HepG2 (cell line): Measurements from ENCODE around the gene C11orf21. TPM values are rescaled to one million over a fixed set of nuclear protein-coding genes. Genes with fewer than 3 reads are reported as not detected.

Source experiments
- ATAC-seq: fragments of 200-7000 bp; cut with Tn5 transposase; 3 replicates; pipeline ENCODE4 v1.9.1; 2020; ENCODE audit warnings: mild to moderate bottlenecking, moderate library complexity
- BruUV-seq: library from RNA; stranded (reverse); fragments of 400-500 nt; replicated peaks from 2 replicates; lab custom pipeline; 2021; lab: Mats Ljungman, UMichigan
- CTCF ChIA-PET: fragments of 300-600 bp; formaldehyde crosslinking; extraction: SDS; loops from one replicate; lab custom pipeline; 2021; ENCODE audit warnings: low total read pairs, inconsistent platforms, low intra/inter-chr PET ratio; lab: Yijun Ruan, JAX
- POLR2A ChIA-PET: fragments of 350-600 bp; sonication (Branson Sonifier 250); formaldehyde crosslinking; loops from one replicate; lab custom pipeline; 2020; ENCODE audit warnings: antibody characterized with exemption, inconsistent platforms; lab: Yijun Ruan, JAX
- DNase-seq: peaks from one replicate; pipeline ENCODE4 v3.0.0-alpha.2; 2015; ENCODE audit warnings: low spot score
- FAIRE-seq: peaks from 3 replicates; lab custom pipeline; 2011; peaks lifted over from hg19 to GRCh38; lab: Jason Lieb, UNC
- H2AFZ ChIP-seq: one replicate; pipeline ENCODE4 v1.6.1; 2011; ENCODE audit warnings: low read length, inconsistent platforms
- H3K27ac ChIP-seq: fragments of 300-600 bp; 3 replicates; pipeline ENCODE4 v1.8.0; 2011; ENCODE audit warnings: mixed run types, mild to moderate bottlenecking, mixed read lengths, low read length, inconsistent platforms; ENCODE audit not compliant: insufficient read depth; ENCODE audit errors: extremely low read length
- H3K27me3 ChIP-seq, 2 experiments: fragments of 200-600 bp in 1 of 2; 2 replicates in 1 of 2; 3 replicates in 1 of 2; pipeline versions ENCODE4 v1.6.0 to v1.8.0; 2011; ENCODE audit warnings: low read length in 2 of 2, mild to moderate bottlenecking in 2 of 2, moderate library complexity in 2 of 2, inconsistent platforms in 1 of 2; ENCODE audit not compliant: insufficient read depth in 2 of 2, control insufficient read depth in 1 of 2
- H3K36me3 ChIP-seq, 2 experiments: fragments of 200-600 bp in 1 of 2; replicated peaks in 1 of 2; 2 replicates in 1 of 2; 3 replicates in 1 of 2; pipeline versions ENCODE4 v1.5.1 to v1.8.0; 2011; ENCODE audit warnings: low read length in 2 of 2, inconsistent platforms in 1 of 2; ENCODE audit not compliant: insufficient read depth in 2 of 2, control insufficient read depth in 1 of 2
- H3K4me1 ChIP-seq: 2 replicates; pipeline ENCODE4 v1.5.1; 2012; ENCODE audit warnings: low read length, inconsistent platforms; ENCODE audit not compliant: insufficient read depth
- H3K4me2 ChIP-seq: 2 replicates; pipeline ENCODE4 v1.6.0; 2011; ENCODE audit warnings: low read depth, low read length, inconsistent platforms
- H3K4me3 ChIP-seq, 3 experiments: fragments of 200-600 bp in 1 of 3; sonication (generic), shearing (Covaris generic) in 1 of 3; replicated peaks in 1 of 3; 2 replicates each; pipeline ENCODE4 v1.5.1; 2011 to 2016; ENCODE audit warnings: low read length in 3 of 3, inconsistent platforms in 2 of 3, low read depth in 2 of 3, mild to moderate bottlenecking in 2 of 3, control low read depth in 1 of 3, mixed read lengths in 1 of 3; ENCODE audit not compliant: insufficient read depth in 1 of 3
- H3K79me2 ChIP-seq: one replicate; pipeline ENCODE4 v1.6.1; 2011; ENCODE audit warnings: low read length, inconsistent platforms; ENCODE audit not compliant: insufficient read depth
- H3K9ac ChIP-seq: 2 replicates; pipeline ENCODE4 v1.6.0; 2011; ENCODE audit warnings: mild to moderate bottlenecking, low read depth, low read length, inconsistent platforms; ENCODE audit not compliant: insufficient read depth
- H3K9me3 ChIP-seq: 2 replicates; pipeline ENCODE4 v1.5.1; 2012; ENCODE audit warnings: mild to moderate bottlenecking, low read length
- H4K20me1 ChIP-seq: 2 replicates; pipeline ENCODE4 v1.6.0; 2011; ENCODE audit warnings: inconsistent platforms, mild to moderate bottlenecking, low read length, moderate library complexity; ENCODE audit not compliant: insufficient read depth
- FOXP1 ChIP-seq, 2 experiments: fragments of 450-650 bp in 1 of 2; IDR thresholded peaks; 2 replicates each; pipeline ENCODE4 v1.6.1; 2017 to 2018; ENCODE audit warnings: antibody characterized with exemption in 1 of 2
- SAP130 ChIP-seq: IDR thresholded peaks from 2 replicates; pipeline ENCODE4 v1.6.1; 2016; ENCODE audit warnings: low read depth
- SIN3A ChIP-seq: IDR thresholded peaks from 2 replicates; pipeline ENCODE4 v1.6.1; 2011; ENCODE audit warnings: low read depth, mild to moderate bottlenecking, control low read depth, low read length, borderline replicate concordance
- SMAD3 ChIP-seq: sonication (generic); formaldehyde crosslinking; IDR thresholded peaks from 2 replicates; pipeline ENCODE4 v1.4.0; 2020; ENCODE audit warnings: missing genetic modification reagents
- U2AF2 ChIP-seq: fragments of 200-400 bp; formaldehyde crosslinking; IDR thresholded peaks from 2 replicates; pipeline ENCODE4 v1.6.1; 2017; ENCODE audit warnings: low read depth, mild to moderate bottlenecking, low read length
- ZFP36L1 ChIP-seq: sonication (generic); formaldehyde crosslinking; IDR thresholded peaks from 2 replicates; pipeline ENCODE4 v1.8.0; 2022; ENCODE audit warnings: mild to moderate bottlenecking, missing genetic modification reagents, moderate library complexity
- ZFY ChIP-seq: sonication (generic); formaldehyde crosslinking; IDR thresholded peaks from 2 replicates; pipeline ENCODE4 v1.4.0; 2020; ENCODE audit warnings: missing genetic modification reagents
- ZNF263 ChIP-seq: sonication (generic); formaldehyde crosslinking; IDR thresholded peaks from 2 replicates; pipeline ENCODE4 v1.4.0; 2020; ENCODE audit warnings: missing genetic modification reagents
- ZNF570 ChIP-seq: sonication (generic); formaldehyde crosslinking; IDR thresholded peaks from 2 replicates; pipeline ENCODE4 v1.4.0; 2020; ENCODE audit warnings: mild to moderate bottlenecking, missing genetic modification reagents, borderline replicate concordance
- ZNF614 ChIP-seq: IDR thresholded peaks from 2 replicates; pipeline ENCODE4 v1.6.1; 2018; ENCODE audit warnings: missing biosample characterization, missing genetic modification reagents, inconsistent platforms, borderline replicate concordance
- ZNF773 ChIP-seq: sonication (generic); formaldehyde crosslinking; IDR thresholded peaks from 2 replicates; pipeline ENCODE4 v1.4.0; 2020; ENCODE audit warnings: missing genetic modification reagents, borderline replicate concordance
- WGBS: methylation state at CpG from one replicate; pipeline ENCODE4 v1.1.6; 2017; ENCODE audit warnings: low lambda C conversion rate; 5-methylcytosine and 5-hydroxymethylcytosine counted together
- in situ Hi-C: cut with HindIII; loops from 2 replicates; pipeline ENCODE4 v1.10.0; 2017; ENCODE audit warnings: low pct_unique_long_range_greater_than_20kb; ENCODE audit not compliant: extremely low pct_ligation_motif_present
- intact Hi-C: fragments of 100-400 bp; cut with micrococcal nuclease; formaldehyde crosslinking; loops from one replicate; pipeline ENCODE4 v1.10.0; 2022; ENCODE audit not compliant: unreplicated experiment
- polyA plus RNA-seq, 8 experiments: library from polyadenylated mRNA; depleted of rRNA in 3 of 8; stranded (reverse) in 7 of 8; unstranded in 1 of 8; fragments of >200 nt; fragmentation: Illumina TruSeq in 4 of 8; extraction: Trizol in 4 of 8; gene quantifications; 2 replicates each; pipeline versions ENCODE4 v1.2.1 to v1.2.3, GENCODE V29; 2011 to 2016; ENCODE audit warnings: low read depth in 4 of 8, missing spikeins in 1 of 8, mixed read lengths in 1 of 8; ENCODE audit not compliant: insufficient read depth in 1 of 8
- total RNA-seq, 5 experiments: library from RNA; depleted of rRNA; stranded (reverse); fragments of >200 nt; fragmentation: Illumina TruSeq; extraction: Trizol; gene quantifications; 2 replicates each; pipeline ENCODE4 v1.2.3, GENCODE V29; 2016; ENCODE audit warnings: low read depth in 1 of 5
- TF ChIP-seq, protein P1 (sequence below): sonication (generic); formaldehyde crosslinking; IDR thresholded peaks from 2 replicates; pipeline ENCODE4 v1.5.0; 2020; ENCODE audit warnings: missing genetic modification reagents
- TF ChIP-seq, protein P2 (sequence below): sonication (generic); formaldehyde crosslinking; IDR thresholded peaks from 2 replicates; pipeline ENCODE4 v1.9.0; 2021; ENCODE audit warnings: mild to moderate bottlenecking, missing genetic modification reagents
- TF ChIP-seq, protein P3 (sequence below): sonication (generic); IDR thresholded peaks from 2 replicates; pipeline ENCODE4 v1.6.1; 2016; ENCODE audit warnings: low read depth, borderline replicate concordance

Gene C11orf21
- total and polyA plus RNA-seq, 2 of the 13 experiments (the other 11 are each of a cell fraction or from before 2014, with no cell fraction given), result 0.08 TPM; not detected in 1

DNA sequence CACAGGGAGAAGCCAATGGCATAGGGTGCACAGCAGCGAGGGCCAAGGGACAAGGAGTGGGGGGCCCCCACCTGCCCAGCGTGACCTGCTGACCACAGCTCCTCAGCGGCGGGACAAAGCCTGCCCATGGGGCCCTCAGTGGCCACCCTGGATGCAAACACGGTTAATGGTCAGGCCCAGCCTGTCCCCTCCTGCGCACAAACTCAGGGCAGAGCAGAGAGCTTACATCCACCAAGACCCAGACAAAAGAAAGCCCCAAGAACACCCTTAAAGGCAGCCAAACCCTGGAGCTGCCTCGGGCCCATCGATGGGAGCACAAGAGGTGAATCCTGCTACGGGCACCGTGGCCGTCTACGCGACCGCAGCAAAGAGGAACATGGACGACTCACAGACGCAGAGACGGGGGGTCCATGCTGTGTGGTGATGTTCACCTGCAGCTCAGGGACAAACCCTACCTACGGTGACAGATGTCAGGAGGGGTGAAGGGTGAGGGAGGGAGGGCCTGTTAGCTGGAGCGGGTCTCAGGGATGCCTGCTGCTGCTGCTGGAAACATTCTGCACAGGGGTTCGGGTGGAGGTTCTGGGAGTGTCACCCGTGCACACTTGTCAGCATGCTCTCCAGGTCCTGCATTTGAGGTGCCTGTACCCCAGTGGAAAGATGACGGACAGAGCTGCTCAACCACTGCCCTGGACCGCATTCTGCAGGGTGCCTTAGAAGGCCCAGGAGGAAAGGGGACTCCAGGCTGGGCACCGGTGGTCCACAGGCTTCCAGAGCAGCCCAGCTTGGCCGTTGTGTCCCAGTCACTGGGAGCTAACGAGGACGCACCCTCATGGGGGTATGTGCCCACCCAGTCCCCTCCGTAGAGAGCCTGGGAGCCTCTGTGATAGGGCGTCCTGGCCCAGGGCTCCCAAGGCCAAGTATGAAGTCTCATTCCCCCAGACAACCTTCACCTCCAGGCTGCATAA is 42.9 kb downstream of the C11orf21 start:
- no peaks in the 10 kb centered on the region for H4K20me1 ChIP-seq
- H3K27ac ChIP-seq, result no peak overlapping the region
- ATAC-seq (no peak), DNase-seq (no peak), FAIRE-seq (no peak)
- in situ Hi-C loops, result no loop called here
- POLR2A ChIA-PET, result no interaction called here
- CTCF ChIA-PET, result no interaction called here
- H3K9me3 ChIP-seq, result no peaks in the 10 kb centered on the region
- WGBS, result 56% methylated on average over 16 of the region's 29 CpGs
- intact Hi-C loops, result no loop called here
- H3K79me2 ChIP-seq, result no peaks in the 10 kb centered on the region
- BruUV-seq, result no TSS peak
- H3K27me3 ChIP-seq, result peaks cover 8 to 70% of the 10 kb centered on the region in 2 experiments
- H3K4me3 ChIP-seq, result no peak overlapping the region
- H3K4me2 ChIP-seq, result no peak overlapping the region
- H2AFZ ChIP-seq, result no peak overlapping the region
- no peak overlapping the region for H3K9ac ChIP-seq
- no peaks in the 10 kb centered on the region for H3K36me3 ChIP-seq
- H3K4me1 ChIP-seq, result no peaks in the 10 kb centered on the region
- TF ChIP-seq ZNF263 (no peak), ZFY (CRISPR knock-in tag) (no peak), ZNF570 (no peak), ZNF773 (CRISPR knock-in tag) (no peak), ZFP36L1 (CRISPR knock-in tag) (no peak), SMAD3 (CRISPR knock-in tag) (no peak), U2AF2 (no peak), FOXP1 (IDR thresholded peaks at IDR 0.05) (no peak), FOXP1 (CRISPR knock-in tag; IDR thresholded peaks at IDR 0.05) (no peak), SIN3A (no peak), ZNF614 (CRISPR knock-in tag) (no peak), SAP130 (CRISPR knock-in tag) (no peak)
- TF ChIP-seq, protein P1, sequence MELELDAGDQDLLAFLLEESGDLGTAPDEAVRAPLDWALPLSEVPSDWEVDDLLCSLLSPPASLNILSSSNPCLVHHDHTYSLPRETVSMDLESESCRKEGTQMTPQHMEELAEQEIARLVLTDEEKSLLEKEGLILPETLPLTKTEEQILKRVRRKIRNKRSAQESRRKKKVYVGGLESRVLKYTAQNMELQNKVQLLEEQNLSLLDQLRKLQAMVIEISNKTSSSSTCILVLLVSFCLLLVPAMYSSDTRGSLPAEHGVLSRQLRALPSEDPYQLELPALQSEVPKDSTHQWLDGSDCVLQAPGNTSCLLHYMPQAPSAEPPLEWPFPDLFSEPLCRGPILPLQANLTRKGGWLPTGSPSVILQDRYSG (CRISPR knock-in tag), result no peak
- TF ChIP-seq, protein P2, sequence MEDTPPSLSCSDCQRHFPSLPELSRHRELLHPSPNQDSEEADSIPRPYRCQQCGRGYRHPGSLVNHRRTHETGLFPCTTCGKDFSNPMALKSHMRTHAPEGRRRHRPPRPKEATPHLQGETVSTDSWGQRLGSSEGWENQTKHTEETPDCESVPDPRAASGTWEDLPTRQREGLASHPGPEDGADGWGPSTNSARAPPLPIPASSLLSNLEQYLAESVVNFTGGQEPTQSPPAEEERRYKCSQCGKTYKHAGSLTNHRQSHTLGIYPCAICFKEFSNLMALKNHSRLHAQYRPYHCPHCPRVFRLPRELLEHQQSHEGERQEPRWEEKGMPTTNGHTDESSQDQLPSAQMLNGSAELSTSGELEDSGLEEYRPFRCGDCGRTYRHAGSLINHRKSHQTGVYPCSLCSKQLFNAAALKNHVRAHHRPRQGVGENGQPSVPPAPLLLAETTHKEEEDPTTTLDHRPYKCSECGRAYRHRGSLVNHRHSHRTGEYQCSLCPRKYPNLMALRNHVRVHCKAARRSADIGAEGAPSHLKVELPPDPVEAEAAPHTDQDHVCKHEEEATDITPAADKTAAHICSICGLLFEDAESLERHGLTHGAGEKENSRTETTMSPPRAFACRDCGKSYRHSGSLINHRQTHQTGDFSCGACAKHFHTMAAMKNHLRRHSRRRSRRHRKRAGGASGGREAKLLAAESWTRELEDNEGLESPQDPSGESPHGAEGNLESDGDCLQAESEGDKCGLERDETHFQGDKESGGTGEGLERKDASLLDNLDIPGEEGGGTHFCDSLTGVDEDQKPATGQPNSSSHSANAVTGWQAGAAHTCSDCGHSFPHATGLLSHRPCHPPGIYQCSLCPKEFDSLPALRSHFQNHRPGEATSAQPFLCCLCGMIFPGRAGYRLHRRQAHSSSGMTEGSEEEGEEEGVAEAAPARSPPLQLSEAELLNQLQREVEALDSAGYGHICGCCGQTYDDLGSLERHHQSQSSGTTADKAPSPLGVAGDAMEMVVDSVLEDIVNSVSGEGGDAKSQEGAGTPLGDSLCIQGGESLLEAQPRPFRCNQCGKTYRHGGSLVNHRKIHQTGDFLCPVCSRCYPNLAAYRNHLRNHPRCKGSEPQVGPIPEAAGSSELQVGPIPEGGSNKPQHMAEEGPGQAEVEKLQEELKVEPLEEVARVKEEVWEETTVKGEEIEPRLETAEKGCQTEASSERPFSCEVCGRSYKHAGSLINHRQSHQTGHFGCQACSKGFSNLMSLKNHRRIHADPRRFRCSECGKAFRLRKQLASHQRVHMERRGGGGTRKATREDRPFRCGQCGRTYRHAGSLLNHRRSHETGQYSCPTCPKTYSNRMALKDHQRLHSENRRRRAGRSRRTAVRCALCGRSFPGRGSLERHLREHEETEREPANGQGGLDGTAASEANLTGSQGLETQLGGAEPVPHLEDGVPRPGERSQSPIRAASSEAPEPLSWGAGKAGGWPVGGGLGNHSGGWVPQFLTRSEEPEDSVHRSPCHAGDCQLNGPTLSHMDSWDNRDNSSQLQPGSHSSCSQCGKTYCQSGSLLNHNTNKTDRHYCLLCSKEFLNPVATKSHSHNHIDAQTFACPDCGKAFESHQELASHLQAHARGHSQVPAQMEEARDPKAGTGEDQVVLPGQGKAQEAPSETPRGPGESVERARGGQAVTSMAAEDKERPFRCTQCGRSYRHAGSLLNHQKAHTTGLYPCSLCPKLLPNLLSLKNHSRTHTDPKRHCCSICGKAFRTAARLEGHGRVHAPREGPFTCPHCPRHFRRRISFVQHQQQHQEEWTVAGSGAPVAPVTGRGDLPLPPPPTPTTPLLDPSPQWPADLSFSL (CRISPR knock-in tag), result no peak
- TF ChIP-seq, protein P3, sequence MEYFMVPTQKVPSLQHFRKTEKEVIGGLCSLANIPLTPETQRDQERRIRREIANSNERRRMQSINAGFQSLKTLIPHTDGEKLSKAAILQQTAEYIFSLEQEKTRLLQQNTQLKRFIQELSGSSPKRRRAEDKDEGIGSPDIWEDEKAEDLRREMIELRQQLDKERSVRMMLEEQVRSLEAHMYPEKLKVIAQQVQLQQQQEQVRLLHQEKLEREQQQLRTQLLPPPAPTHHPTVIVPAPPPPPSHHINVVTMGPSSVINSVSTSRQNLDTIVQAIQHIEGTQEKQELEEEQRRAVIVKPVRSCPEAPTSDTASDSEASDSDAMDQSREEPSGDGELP, result no peak
